ENCODE measurements around the gene DBF4.

DNA sequence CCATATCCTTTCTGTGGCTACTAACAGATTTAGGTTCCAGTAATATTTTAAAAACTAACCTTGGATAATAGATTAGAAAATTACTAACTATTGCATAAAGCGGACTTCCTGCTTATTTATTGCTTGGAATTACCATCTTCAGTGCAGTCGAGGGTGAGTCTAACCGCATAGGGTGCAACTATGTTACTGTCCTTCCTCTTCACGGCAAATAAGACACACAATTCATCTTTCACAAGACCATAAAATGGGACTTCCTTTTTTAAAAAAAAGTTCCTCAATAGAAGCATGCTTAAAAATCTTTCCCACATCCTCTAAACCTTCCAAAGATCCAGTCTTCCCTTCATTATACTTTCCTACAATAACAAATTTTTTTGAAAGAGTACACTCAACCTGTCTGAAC lies 2.2 kb upstream of the DBF4 start:
- TF ChIP-seq POLR2AphosphoS5 (IDR thresholded peaks at IDR 0.05; ENCODE audit: low read depth, low read length) (no peak), ELF1 (IDR thresholded peaks at IDR 0.05) (no peak), SMC3 (IDR thresholded peaks at IDR 0.05; ENCODE audit: low read depth, low read length) (no peak), EP300 (IDR thresholded peaks at IDR 0.05; ENCODE audit: borderline replicate concordance in 1 of 2, low read depth in 1 of 2, low read length in 1 of 2) (no peak), TAF1 (IDR thresholded peaks at IDR 0.05; ENCODE audit: borderline replicate concordance, low read depth, low read length) (no peak), FOXM1 (IDR thresholded peaks at IDR 0.05; ENCODE audit: low read depth) (no peak), CHD2 (IDR thresholded peaks at IDR 0.05; ENCODE audit: low read length, partially characterized antibody) (no peak), RCOR1 (IDR thresholded peaks at IDR 0.05; ENCODE audit: low read length) (no peak), MEF2A (IDR thresholded peaks at IDR 0.05; ENCODE audit: borderline replicate concordance, low read depth) (no peak)
- TF ChIP-seq, protein P1, sequence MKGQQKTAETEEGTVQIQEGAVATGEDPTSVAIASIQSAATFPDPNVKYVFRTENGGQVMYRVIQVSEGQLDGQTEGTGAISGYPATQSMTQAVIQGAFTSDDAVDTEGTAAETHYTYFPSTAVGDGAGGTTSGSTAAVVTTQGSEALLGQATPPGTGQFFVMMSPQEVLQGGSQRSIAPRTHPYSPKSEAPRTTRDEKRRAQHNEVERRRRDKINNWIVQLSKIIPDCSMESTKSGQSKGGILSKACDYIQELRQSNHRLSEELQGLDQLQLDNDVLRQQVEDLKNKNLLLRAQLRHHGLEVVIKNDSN (IDR thresholded peaks at IDR 0.05; ENCODE audit: borderline replicate concordance, low read depth): no peak
- TF ChIP-seq, protein P2, sequence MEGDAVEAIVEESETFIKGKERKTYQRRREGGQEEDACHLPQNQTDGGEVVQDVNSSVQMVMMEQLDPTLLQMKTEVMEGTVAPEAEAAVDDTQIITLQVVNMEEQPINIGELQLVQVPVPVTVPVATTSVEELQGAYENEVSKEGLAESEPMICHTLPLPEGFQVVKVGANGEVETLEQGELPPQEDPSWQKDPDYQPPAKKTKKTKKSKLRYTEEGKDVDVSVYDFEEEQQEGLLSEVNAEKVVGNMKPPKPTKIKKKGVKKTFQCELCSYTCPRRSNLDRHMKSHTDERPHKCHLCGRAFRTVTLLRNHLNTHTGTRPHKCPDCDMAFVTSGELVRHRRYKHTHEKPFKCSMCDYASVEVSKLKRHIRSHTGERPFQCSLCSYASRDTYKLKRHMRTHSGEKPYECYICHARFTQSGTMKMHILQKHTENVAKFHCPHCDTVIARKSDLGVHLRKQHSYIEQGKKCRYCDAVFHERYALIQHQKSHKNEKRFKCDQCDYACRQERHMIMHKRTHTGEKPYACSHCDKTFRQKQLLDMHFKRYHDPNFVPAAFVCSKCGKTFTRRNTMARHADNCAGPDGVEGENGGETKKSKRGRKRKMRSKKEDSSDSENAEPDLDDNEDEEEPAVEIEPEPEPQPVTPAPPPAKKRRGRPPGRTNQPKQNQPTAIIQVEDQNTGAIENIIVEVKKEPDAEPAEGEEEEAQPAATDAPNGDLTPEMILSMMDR (IDR thresholded peaks at IDR 0.05): no peak
- TF ChIP-seq, protein P3, sequence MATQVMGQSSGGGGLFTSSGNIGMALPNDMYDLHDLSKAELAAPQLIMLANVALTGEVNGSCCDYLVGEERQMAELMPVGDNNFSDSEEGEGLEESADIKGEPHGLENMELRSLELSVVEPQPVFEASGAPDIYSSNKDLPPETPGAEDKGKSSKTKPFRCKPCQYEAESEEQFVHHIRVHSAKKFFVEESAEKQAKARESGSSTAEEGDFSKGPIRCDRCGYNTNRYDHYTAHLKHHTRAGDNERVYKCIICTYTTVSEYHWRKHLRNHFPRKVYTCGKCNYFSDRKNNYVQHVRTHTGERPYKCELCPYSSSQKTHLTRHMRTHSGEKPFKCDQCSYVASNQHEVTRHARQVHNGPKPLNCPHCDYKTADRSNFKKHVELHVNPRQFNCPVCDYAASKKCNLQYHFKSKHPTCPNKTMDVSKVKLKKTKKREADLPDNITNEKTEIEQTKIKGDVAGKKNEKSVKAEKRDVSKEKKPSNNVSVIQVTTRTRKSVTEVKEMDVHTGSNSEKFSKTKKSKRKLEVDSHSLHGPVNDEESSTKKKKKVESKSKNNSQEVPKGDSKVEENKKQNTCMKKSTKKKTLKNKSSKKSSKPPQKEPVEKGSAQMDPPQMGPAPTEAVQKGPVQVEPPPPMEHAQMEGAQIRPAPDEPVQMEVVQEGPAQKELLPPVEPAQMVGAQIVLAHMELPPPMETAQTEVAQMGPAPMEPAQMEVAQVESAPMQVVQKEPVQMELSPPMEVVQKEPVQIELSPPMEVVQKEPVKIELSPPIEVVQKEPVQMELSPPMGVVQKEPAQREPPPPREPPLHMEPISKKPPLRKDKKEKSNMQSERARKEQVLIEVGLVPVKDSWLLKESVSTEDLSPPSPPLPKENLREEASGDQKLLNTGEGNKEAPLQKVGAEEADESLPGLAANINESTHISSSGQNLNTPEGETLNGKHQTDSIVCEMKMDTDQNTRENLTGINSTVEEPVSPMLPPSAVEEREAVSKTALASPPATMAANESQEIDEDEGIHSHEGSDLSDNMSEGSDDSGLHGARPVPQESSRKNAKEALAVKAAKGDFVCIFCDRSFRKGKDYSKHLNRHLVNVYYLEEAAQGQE (IDR thresholded peaks at IDR 0.05; ENCODE audit: low read depth, low read length): no peak
